Heart right ventricle (tissue), 16 donors: ENCODE results near the gene CNDP1. TPM values are rescaled to one million over a fixed set of nuclear protein-coding genes. Genes with fewer than 3 reads are reported as not detected.

Source experiments
- ATAC-seq, 8 donors: fragments of 200-7000 bp; cut with Tn5 transposase; one replicate each; pipeline ENCODE4 v1.9.1; 2020; ENCODE audit warnings: mild to moderate bottlenecking in 8 of 8, moderate library complexity in 8 of 8, moderate number of reproducible peaks in 1 of 8
- DNase-seq, 2 donors: peaks; one replicate each; pipeline ENCODE4 v3.0.0-alpha.2; 2020
- H3K27ac ChIP-seq, 10 donors: fragments of 200-600 bp; sonication (generic) in 2 of 10; one replicate each; pipeline versions ENCODE4 v1.5.0 to v1.8.0; 2020 to 2022; ENCODE audit warnings: mild to moderate bottlenecking in 3 of 10
- H3K27me3 ChIP-seq, 7 donors: fragments of 200-600 bp; one replicate each; pipeline ENCODE4 v1.8.0; 2021 to 2022; ENCODE audit warnings: mild to moderate bottlenecking in 2 of 7
- H3K36me3 ChIP-seq, 9 donors: fragments of 200-600 bp; sonication (generic) in 1 of 9; one replicate each; pipeline versions ENCODE4 v1.5.0 to v1.8.0; 2020 to 2022; ENCODE audit warnings: mild to moderate bottlenecking in 2 of 9
- H3K4me1 ChIP-seq, 9 donors: fragments of 200-600 bp; sonication (generic) in 1 of 9; one replicate each; pipeline versions ENCODE4 v1.5.0 to v1.8.0; 2020 to 2022; ENCODE audit warnings: mild to moderate bottlenecking in 4 of 9
- H3K4me3 ChIP-seq, 10 donors: fragments of 200-600 bp; sonication (generic) in 2 of 10; one replicate each; pipeline versions ENCODE4 v1.5.0 to v1.8.0; 2020 to 2022; ENCODE audit warnings: mild to moderate bottlenecking in 7 of 10, moderate library complexity in 2 of 10
- H3K9me3 ChIP-seq, 11 donors: fragments of 200-600 bp in 10 of 11; sonication (generic) in 2 of 11; one replicate each; pipeline versions ENCODE4 v1.5.0 to v1.8.0; 2013 to 2022; ENCODE audit warnings: mild to moderate bottlenecking in 2 of 11, control low read depth in 1 of 11, moderate library complexity in 1 of 11
- WGBS, 2 donors: extraction: QIAGEN DNeasy Blood & Tissue Kit; methylation state at CpG; one replicate each; pipeline ENCODE4 v1.1.7; 2013; ENCODE audit warnings: inconsistent platforms in 1 of 2; 5-methylcytosine and 5-hydroxymethylcytosine counted together
- intact Hi-C, 10 donors: fragments of 100-400 bp; cut with DNase I; formaldehyde crosslinking; loops; one replicate each; pipeline versions ENCODE4 v1.11.1 to v1.14.2; 2022
- polyA plus RNA-seq, 2 donors: library from polyadenylated mRNA; stranded (reverse); fragments of 200-250 nt; gene quantifications; one replicate each; pipeline ENCODE4 v1.2.3, GENCODE V29; 2013
- total RNA-seq, 10 donors: library from RNA; stranded (reverse); fragmentation: NEBNext Ultra II Directional in 3 of 10; extraction: Animal tissue kit (Norgen Biotek cat#: 25700) in 3 of 10; gene quantifications; one replicate each; pipeline versions ENCODE4 v1.2.1 to v1.2.4, GENCODE V29; 2021 to 2023
- TF ChIP-seq, protein P1 (sequence below), 9 donors: fragments of 200-600 bp; sonication (generic) in 2 of 9; IDR thresholded peaks; one replicate each; pipeline versions ENCODE4 v1.5.0 to v1.8.0; 2021 to 2022; ENCODE audit warnings: antibody characterized with exemption in 9 of 9, mild to moderate bottlenecking in 5 of 9, moderate library complexity in 1 of 9
- donor health status: Arrhythmogenic right ventricular cardiomyopathy.
- donor health status: ischemic (EF 13 %, LVEDD 7.1; RV severe dilation, severe dysfunction).
- donor health status: healthy with polysubstance abuse.
- donor health status: DM: no; HTN: yes; CAD: no.
- donor health status: DM: no; HTN: no; CAD: no.
- donor health status: ischemic (EF 25% LVEDD 6.9; RV normal size, moderate dysfunction).
- donor health status: ischemic (EF 25% LVEDD 5.7; RV mildly dilated, moderate dysfunction).
- donor health status: healthy.
- donor health status: DM: yes; HTN: yes; CAD: no.
- donor health status: Ischemic cardiomyopathy.
- donor health status: ischemic (EF 35%, LVEDD 5.7; RV mildly dilated, moderate dysfunction).
- donor health status: nonischemic (EF 11% LVEDD 7.7; RV severe dilation, severe dysfunction).
- donor health status: DM: yes; HTN: yes; CAD: no.
- donor health status: PGD.
- donor health status: ischemic (EF 29% LVEDD 5.4; RV normal size, mild dysfunction).
- donor health status: nonischemic (EF 23%, LVEDD 6.1; RV moderate dilation, normal function).

Gene CNDP1
- total and polyA plus RNA-seq, 12 donors: 0.11 to 0.12 TPM; not detected in 10

- H3K36me3 ChIP-seq: no peaks in the 10 kb centered on the region
- DNase-seq: no peak
- intact Hi-C loops: no loop called here
Observed at GRCh38 chr18:74533666-74534065, 634 bp upstream of the CNDP1 start.

GRCh38 chr18:74534981-74535649, 815 bp downstream of the CNDP1 start:
- H3K4me3 ChIP-seq: no peak overlapping the region
- DNase-seq: no peak

More at GRCh38 chr18:74533666-74534065, 634 bp upstream of the CNDP1 start:
- no peak for ATAC-seq
- TF ChIP-seq, protein P1, sequence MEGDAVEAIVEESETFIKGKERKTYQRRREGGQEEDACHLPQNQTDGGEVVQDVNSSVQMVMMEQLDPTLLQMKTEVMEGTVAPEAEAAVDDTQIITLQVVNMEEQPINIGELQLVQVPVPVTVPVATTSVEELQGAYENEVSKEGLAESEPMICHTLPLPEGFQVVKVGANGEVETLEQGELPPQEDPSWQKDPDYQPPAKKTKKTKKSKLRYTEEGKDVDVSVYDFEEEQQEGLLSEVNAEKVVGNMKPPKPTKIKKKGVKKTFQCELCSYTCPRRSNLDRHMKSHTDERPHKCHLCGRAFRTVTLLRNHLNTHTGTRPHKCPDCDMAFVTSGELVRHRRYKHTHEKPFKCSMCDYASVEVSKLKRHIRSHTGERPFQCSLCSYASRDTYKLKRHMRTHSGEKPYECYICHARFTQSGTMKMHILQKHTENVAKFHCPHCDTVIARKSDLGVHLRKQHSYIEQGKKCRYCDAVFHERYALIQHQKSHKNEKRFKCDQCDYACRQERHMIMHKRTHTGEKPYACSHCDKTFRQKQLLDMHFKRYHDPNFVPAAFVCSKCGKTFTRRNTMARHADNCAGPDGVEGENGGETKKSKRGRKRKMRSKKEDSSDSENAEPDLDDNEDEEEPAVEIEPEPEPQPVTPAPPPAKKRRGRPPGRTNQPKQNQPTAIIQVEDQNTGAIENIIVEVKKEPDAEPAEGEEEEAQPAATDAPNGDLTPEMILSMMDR (IDR thresholded peaks at IDR 0.05): no peak
- H3K4me1 ChIP-seq: no peaks in the 10 kb centered on the region
- H3K27me3 ChIP-seq: no peaks in the 10 kb centered on the region
- H3K4me3 ChIP-seq: no peak overlapping the region
- peaks cover 0 to 11% (median 0%) of the 10 kb centered on the region in 11 donors for H3K9me3 ChIP-seq
- 94% methylated on average over 12 of the region's 12 CpGs for WGBS, 2 donors
- H3K27ac ChIP-seq: no peak overlapping the region

DNA sequence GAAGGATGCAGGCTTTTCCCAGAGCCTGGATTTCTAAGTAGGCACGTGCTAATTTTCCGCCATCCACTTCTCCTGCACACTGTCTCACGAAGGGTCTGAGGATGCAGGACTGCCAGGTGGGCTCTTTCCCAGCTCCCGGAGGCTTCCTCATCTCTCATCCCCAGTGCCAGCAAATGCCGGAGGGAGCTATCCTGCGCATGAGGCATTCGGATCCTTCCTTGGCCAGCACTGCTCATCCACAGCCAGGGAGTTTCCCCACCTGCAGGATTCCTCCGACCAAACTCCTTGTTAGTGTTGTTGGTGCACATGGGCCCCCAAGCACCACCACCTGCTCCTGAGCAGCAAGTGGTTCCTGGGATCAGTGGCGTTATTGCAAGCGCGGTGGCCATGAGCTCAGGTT, 5.0 kb downstream of the CNDP1 start:
- intact Hi-C loops: no loop called here
- TF ChIP-seq, protein P1 (IDR thresholded peaks at IDR 0.05): no peak
- DNase-seq: no peak
- H3K9me3 ChIP-seq: peaks cover 0 to 11% (median 0%) of the 10 kb centered on the region in 11 donors
- H3K27ac ChIP-seq: no peak overlapping the region
- peaks cover 0 to 4% (median 0%) of the 10 kb centered on the region in 7 donors for H3K27me3 ChIP-seq
- no peaks in the 10 kb centered on the region for H3K36me3 ChIP-seq
- H3K4me1 ChIP-seq: peaks cover 0 to 16% (median 7%) of the 10 kb centered on the region in 9 donors
- 87 to 93% methylated on average over 11 of the region's 11 CpGs for WGBS, 2 donors
- no peak overlapping the region for H3K4me3 ChIP-seq
- no peak for ATAC-seq

More at GRCh38 chr18:74534981-74535649, 815 bp downstream of the CNDP1 start:
- H3K9me3 ChIP-seq: peaks cover 0 to 11% (median 0%) of the 10 kb centered on the region in 11 donors
- intact Hi-C loops: no loop called here
- no peaks in the 10 kb centered on the region for H3K27me3 ChIP-seq
- no peaks in the 10 kb centered on the region for H3K36me3 ChIP-seq
- H3K27ac ChIP-seq: no peak overlapping the region
- ATAC-seq: no peak
- TF ChIP-seq, protein P1 (IDR thresholded peaks at IDR 0.05): no peak
- WGBS, 2 donors: 91 to 94% methylated on average over 9 of the region's 9 CpGs
- H3K4me1 ChIP-seq: no peaks in the 10 kb centered on the region

GRCh38 chr18:74540652-74541421, 6.5 kb downstream of the CNDP1 start:
- Histone ChIP-seq H3K36me3 (no peaks in the 10 kb centered on the region), H3K9me3 (peaks cover 0 to 11% (median 0%) of the 10 kb centered on the region in 11 donors), H3K4me3 (no peak overlapping the region), H3K4me1 (peaks cover 3 to 31% (median 11%) of the 10 kb centered on the region in 9 donors), H3K27me3 (peaks cover 0 to 4% (median 0%) of the 10 kb centered on the region in 7 donors), H3K27ac (no peak overlapping the region)
- WGBS, 2 donors: 81% methylated on average over 20 of the region's 20 CpGs
- DNase-seq (no peak), ATAC-seq (no peak)
- TF ChIP-seq, protein P1 (IDR thresholded peaks at IDR 0.05): no peak
- intact Hi-C loops: loop anchor here in 2 of 10 donors (10.0 kb wide), 2 partner anchors 46 to 346 kb away; partner anchors contain the start of gene CNDP2 (in 1 of the 2)
